NT2/D1 (cell line): ENCODE results near the gene ZSCAN12.

Experiments
- SUZ12 ChIP-seq: IDR thresholded peaks from 2 replicates; pipeline ENCODE4 v1.6.1; 2011; ENCODE audit not compliant: insufficient read length, insufficient read depth; ENCODE audit errors: extremely low read depth
- YY1 ChIP-seq: IDR thresholded peaks from 2 replicates; pipeline ENCODE4 v1.6.1; 2011; ENCODE audit not compliant: insufficient read length, insufficient read depth
- ZNF274 ChIP-seq: IDR thresholded peaks from 2 replicates; pipeline ENCODE4 v1.6.1; 2011; ENCODE audit warnings: mild to moderate bottlenecking, low read depth, low read length

- TF ChIP-seq ZNF274 (no peak), YY1 (no peak), SUZ12 (no peak)
Observed at GRCh38 chr6:28334286-28335039, 65.1 kb downstream of the ZSCAN12 start.
